Measurements from ENCODE around the gene PKN2. TPM values are rescaled to one million over a fixed set of nuclear protein-coding genes. Genes with fewer than 3 reads are reported as not detected.

Gene PKN2
- total RNA-seq, 1 experiment from 2014 or later = 74.1 TPM

- DNase-seq (ENCODE audit: low read depth, low spot score) = no peak
- no peaks in the 10 kb centered on the region for H3K27me3 ChIP-seq (ENCODE audit: control insufficient read depth, insufficient read depth, low read length)
- in situ Hi-C loops (cut with HindIII; ENCODE audit: low pct_unique_long_range_greater_than_20kb, low sequenced_read_pairs) (no loop called here), intact Hi-C loops (cut with micrococcal nuclease; ENCODE audit: unreplicated experiment) (no loop called here)
- TF ChIP-seq REST (IDR thresholded peaks at IDR 0.05; ENCODE audit: insufficient read depth in 1 of 2, low read depth in 2 of 2, low read length in 1 of 2) (no peak), TCF7L2 (IDR thresholded peaks at IDR 0.05; ENCODE audit: low read depth, low read length) (no peak), POLR2AphosphoS5 (IDR thresholded peaks at IDR 0.05; ENCODE audit: low read depth, low read length) (no peak), SIN3A (IDR thresholded peaks at IDR 0.05; ENCODE audit: borderline replicate concordance, insufficient read depth, low read depth, low read length) (no peak), CTCF (IDR thresholded peaks at IDR 0.05) (no peak)
- peaks cover 9% of the 10 kb centered on the region for H3K4me1 ChIP-seq (ENCODE audit: control insufficient read depth, insufficient read depth, low read length)
- ChIA-PET POLR2A (no interaction called here), CTCF (interaction anchor here (0.7 kb wide), 1 partner anchor 235 kb away, joined by 3 read pairs; no protein-coding TSS in a partner anchor)
- H3K27ac ChIP-seq (ENCODE audit: low read length) = no peak overlapping the region
- no TSS peak for BruUV-seq (replicated peaks)
- H3K36me3 ChIP-seq (ENCODE audit: control insufficient read depth, insufficient read depth, low read length) = no peaks in the 10 kb centered on the region
- H3K4me3 ChIP-seq (ENCODE audit: low read depth in 2 of 2, low read length in 2 of 2) = no peak overlapping the region
- no peak for ATAC-seq
- 0 out of 2 replicates have a peak, but pooled peaks cover 2% of the 10 kb centered on the region for H3K9me3 ChIP-seq (ENCODE audit: control insufficient read depth, insufficient read depth, low read depth, low read length)
Measured at GRCh38 chr1:88730132-88730675, 46.1 kb downstream of the PKN2 start.

- in situ Hi-C loops (cut with HindIII; ENCODE audit: low pct_unique_long_range_greater_than_20kb, low sequenced_read_pairs) = no loop called here
Measured at GRCh38 chr1:88730995-88731394, 46.9 kb downstream of the PKN2 start.

More at GRCh38 chr1:88730995-88731394, 46.9 kb downstream of the PKN2 start:
- no peaks in the 10 kb centered on the region for H3K27me3 ChIP-seq (ENCODE audit: control insufficient read depth, insufficient read depth, low read length)
- peaks cover 9% of the 10 kb centered on the region for H3K4me1 ChIP-seq (ENCODE audit: control insufficient read depth, insufficient read depth, low read length)
- DNase-seq (ENCODE audit: low read depth, low spot score) = no peak
- no peak for ATAC-seq
- no peak overlapping the region; the same call in 1 of the 2 replicates for H3K27ac ChIP-seq (ENCODE audit: low read length)
- H3K4me3 ChIP-seq (ENCODE audit: low read depth in 2 of 2, low read length in 2 of 2) = no peak overlapping the region
- POLR2A ChIA-PET = no interaction called here
- BruUV-seq (replicated peaks) = no TSS peak
- H3K9me3 ChIP-seq (ENCODE audit: control insufficient read depth, insufficient read depth, low read depth, low read length) = peaks cover 8% of the 10 kb centered on the region; the same call in 1 of the 2 replicates
- CTCF ChIA-PET = no interaction called here
- intact Hi-C loops (cut with micrococcal nuclease; ENCODE audit: unreplicated experiment) = no loop called here
- H3K36me3 ChIP-seq (ENCODE audit: control insufficient read depth, insufficient read depth, low read length) = no peaks in the 10 kb centered on the region
- TF ChIP-seq SIN3A (IDR thresholded peaks at IDR 0.05; ENCODE audit: borderline replicate concordance, insufficient read depth, low read depth, low read length) = no peak
